ENCODE measurements around the gene GNAT3. TPM values are rescaled to one million over a fixed set of nuclear protein-coding genes. Genes with fewer than 3 reads are reported as not detected.

GNAT3 gene
- total RNA-seq, 4 donors from 2014 or later, result not detected

GRCh38 chr7:80508440-80508839 lies 3.4 kb downstream of the GNAT3 start:
- no peak for TF ChIP-seq CTCF (IDR thresholded peaks at IDR 0.05; ENCODE audit: low read depth)

- TF ChIP-seq CTCF (IDR thresholded peaks at IDR 0.05; ENCODE audit: low read depth), result no peak
Observed at GRCh38 chr7:80505900-80506500, 5.9 kb downstream of the GNAT3 start.

GRCh38 chr7:80500325-80500724 lies 11.5 kb downstream of the GNAT3 start:
- TF ChIP-seq CTCF (IDR thresholded peaks at IDR 0.05; ENCODE audit: low read depth), result no peak

- no peak for TF ChIP-seq CTCF (IDR thresholded peaks at IDR 0.05; ENCODE audit: low read depth)
Observed at GRCh38 chr7:80499350-80499953, 12.4 kb downstream of the GNAT3 start.

GRCh38 chr7:80498481-80499349 lies 13.1 kb downstream of the GNAT3 start:
- no peak for TF ChIP-seq CTCF (IDR thresholded peaks at IDR 0.05; ENCODE audit: low read depth)

- no peak for TF ChIP-seq CTCF (IDR thresholded peaks at IDR 0.05; ENCODE audit: low read depth)
Observed at GRCh38 chr7:80496586-80496985, 15.3 kb downstream of the GNAT3 start.

Data from subcutaneous adipose tissue (tissue), 4 donors.